Endodermal cell (in vitro differentiated cells): ENCODE measurements around the gene RHPN2. TPM values are rescaled to one million over a fixed set of nuclear protein-coding genes. Genes with fewer than 3 reads are reported as not detected.

Experiments
- DNase-seq: peaks from one replicate; pipeline ENCODE4 v3.0.0-alpha.2; 2017
- H3K27ac ChIP-seq: 2 replicates; pipeline ENCODE4 v1.5.1; 2013; ENCODE audit warnings: mild to moderate bottlenecking, low read depth, low read length, moderate library complexity
- H3K27me3 ChIP-seq: 2 replicates; pipeline ENCODE4 v1.6.1; 2013; ENCODE audit warnings: mild to moderate bottlenecking, low read length, moderate library complexity; ENCODE audit not compliant: insufficient read depth, control insufficient read depth, poor library complexity, severe bottlenecking
- H3K36me3 ChIP-seq: 2 replicates; pipeline ENCODE4 v1.7.0; 2013; ENCODE audit warnings: mild to moderate bottlenecking, low read length, moderate library complexity; ENCODE audit not compliant: control insufficient read depth, insufficient read depth
- H3K4me1 ChIP-seq: one replicate; pipeline ENCODE4 v1.7.0; 2013; ENCODE audit warnings: low read length; ENCODE audit not compliant: control insufficient read depth, insufficient read depth
- H3K4me3 ChIP-seq: 2 replicates; pipeline ENCODE4 v1.5.1; 2013; ENCODE audit warnings: mild to moderate bottlenecking, low read length, moderate library complexity
- H3K9ac ChIP-seq: 2 replicates; pipeline ENCODE4 v1.6.1; 2013; ENCODE audit warnings: mild to moderate bottlenecking, low read length, moderate library complexity; ENCODE audit not compliant: poor library complexity, severe bottlenecking; ENCODE audit errors: extremely low read depth
- H3K9me3 ChIP-seq: 2 replicates; pipeline ENCODE4 v1.6.1; 2013; ENCODE audit warnings: mild to moderate bottlenecking, low read length, moderate library complexity; ENCODE audit not compliant: control insufficient read depth
- H3K27ac Mint-ChIP-seq: 2 replicates; pipeline ENCODE4 v1.8.0; 2020; ENCODE audit warnings: mixed read lengths
- H3K27me3 Mint-ChIP-seq: 2 replicates; pipeline ENCODE4 v1.8.0; 2021; ENCODE audit warnings: mild to moderate bottlenecking, mixed read lengths; ENCODE audit not compliant: insufficient read depth
- H3K36me3 Mint-ChIP-seq: 2 replicates; pipeline ENCODE4 v1.8.0; 2020; ENCODE audit warnings: low read depth, mixed read lengths
- H3K4me1 Mint-ChIP-seq: 2 replicates; pipeline ENCODE4 v1.8.0; 2020; ENCODE audit warnings: mixed read lengths
- H3K4me3 Mint-ChIP-seq: 2 replicates; pipeline ENCODE4 v1.8.0; 2020; ENCODE audit warnings: mild to moderate bottlenecking, moderate library complexity, mixed read lengths
- H3K9me3 Mint-ChIP-seq: 2 replicates; pipeline ENCODE4 v1.8.0; 2020; ENCODE audit warnings: mild to moderate bottlenecking, mixed read lengths
- CTCF ChIP-seq: fragments of 200-600 bp; sonication (generic); conservative IDR thresholded peaks from 2 replicates; pipeline ENCODE4 v1.5.0; 2021; ENCODE audit warnings: antibody characterized with exemption, mild to moderate bottlenecking
- WGBS, 2 experiments: methylation state at CpG; one replicate each; pipeline versions ENCODE4 v1.1.5 to v1.1.7; 2013; ENCODE audit warnings: missing lambda C conversion rate in 2 of 2, mixed read lengths in 1 of 2; ENCODE audit not compliant: insufficient coverage in 1 of 2, insufficient read length in 1 of 2; 5-methylcytosine and 5-hydroxymethylcytosine counted together
- total RNA-seq, 2 donors: library from RNA; stranded (reverse); fragmentation: NEBNext Ultra II Directional in 1 of 2; extraction: Animal tissue kit (Norgen Biotek cat#: 25700) in 1 of 2; gene quantifications; 2 replicates in 1 of 2; 3 replicates in 1 of 2; pipeline ENCODE4 v1.2.1, GENCODE V29; 2021

RHPN2 gene
- total RNA-seq, 2 donors from 2014 or later, result 52.0 to 53.2 TPM

- no peak overlapping the region for H3K27ac ChIP-seq
- peaks cover 61% of the 10 kb centered on the region for H3K36me3 Mint-ChIP-seq
- H3K27ac Mint-ChIP-seq, result no peak overlapping the region
Observed at GRCh38 chr19:33110137-33110910, 45.6 kb upstream of the RHPN2 start.

DNA sequence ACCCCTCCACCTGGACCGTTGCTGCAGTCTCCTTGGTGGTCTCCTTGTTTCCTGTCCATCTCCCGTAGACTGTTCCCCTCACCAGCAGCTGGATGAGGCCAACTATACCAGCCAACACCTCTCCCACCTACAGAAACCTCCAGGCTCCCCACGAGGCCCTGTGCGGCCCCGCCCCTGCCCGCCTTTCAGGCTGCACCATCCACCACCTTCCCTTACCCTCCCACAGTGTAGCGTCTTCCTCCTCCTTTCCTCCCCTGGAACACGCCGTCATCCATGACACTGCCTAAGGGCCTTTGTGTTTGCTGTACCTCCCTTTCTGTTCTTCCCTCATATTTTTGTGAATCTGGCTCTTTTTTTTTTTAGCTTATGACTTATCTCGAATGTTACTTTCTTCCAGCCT, 43.5 kb upstream of the RHPN2 start:
- no peak for DNase-seq
- no peak overlapping the region for H3K27ac ChIP-seq
- peaks cover 54% of the 10 kb centered on the region for H3K36me3 ChIP-seq
- 91 to 99% methylated on average over 6 to 10 of the region's 10 CpGs for WGBS, 2 experiments
- H3K4me1 Mint-ChIP-seq, result no peaks in the 10 kb centered on the region
- no peak overlapping the region for H3K4me3 Mint-ChIP-seq
- no peaks in the 10 kb centered on the region for H3K27me3 ChIP-seq
- H3K27ac Mint-ChIP-seq, result no peak overlapping the region
- no peak overlapping the region for H3K9ac ChIP-seq
- no peaks in the 10 kb centered on the region for H3K9me3 Mint-ChIP-seq
- no peak overlapping the region for H3K4me3 ChIP-seq
- no peaks in the 10 kb centered on the region for H3K4me1 ChIP-seq
- H3K27me3 Mint-ChIP-seq, result no peaks in the 10 kb centered on the region
- TF ChIP-seq CTCF, result no peak
- H3K9me3 ChIP-seq, result no peaks in the 10 kb centered on the region
- H3K36me3 Mint-ChIP-seq, result peaks cover 63% of the 10 kb centered on the region

More at GRCh38 chr19:33110137-33110910, 45.6 kb upstream of the RHPN2 start:
- Histone ChIP-seq H3K27me3 (no peaks in the 10 kb centered on the region), H3K36me3 (peaks cover 65% of the 10 kb centered on the region), H3K9me3 (no peaks in the 10 kb centered on the region), H3K4me3 (no peak overlapping the region), H3K4me1 (no peaks in the 10 kb centered on the region), H3K9ac (no peak overlapping the region)
- WGBS, 2 experiments, result 90 to 93% methylated on average over 5 to 7 of the region's 9 CpGs
- no peak overlapping the region for H3K4me3 Mint-ChIP-seq
- no peaks in the 10 kb centered on the region for H3K4me1 Mint-ChIP-seq
- DNase-seq, result no peak
- no peaks in the 10 kb centered on the region for H3K9me3 Mint-ChIP-seq
- H3K27me3 Mint-ChIP-seq, result no peaks in the 10 kb centered on the region
- TF ChIP-seq CTCF, result no peak

- Histone ChIP-seq H3K9ac (no peak overlapping the region), H3K36me3 (peaks cover 45% of the 10 kb centered on the region), H3K4me3 (no peak overlapping the region), H3K27ac (no peak overlapping the region), H3K9me3 (no peaks in the 10 kb centered on the region), H3K27me3 (no peaks in the 10 kb centered on the region), H3K4me1 (no peaks in the 10 kb centered on the region)
- no peak for DNase-seq
- H3K4me3 Mint-ChIP-seq, result no peak overlapping the region
- no peak for TF ChIP-seq CTCF
- H3K27ac Mint-ChIP-seq, result no peak overlapping the region
- no peaks in the 10 kb centered on the region for H3K9me3 Mint-ChIP-seq
- no peaks in the 10 kb centered on the region for H3K4me1 Mint-ChIP-seq
- H3K27me3 Mint-ChIP-seq, result no peaks in the 10 kb centered on the region
- H3K36me3 Mint-ChIP-seq, result peaks cover 58% of the 10 kb centered on the region
- WGBS, 2 experiments, result 91 to 100% methylated on average over 2 to 6 of the region's 6 CpGs
Observed at GRCh38 chr19:33102893-33103292, 38.2 kb upstream of the RHPN2 start.
